HepG2 (cell line): ENCODE data around the gene FUT6. TPM values are rescaled to one million over a fixed set of nuclear protein-coding genes. Genes with fewer than 3 reads are reported as not detected.

Source experiments
- ADNP ChIP-seq: sonication (generic); formaldehyde crosslinking; IDR thresholded peaks from 2 replicates; pipeline ENCODE4 v1.4.0; 2020; ENCODE audit warnings: missing genetic modification reagents
- DMTF1 ChIP-seq: sonication (generic); formaldehyde crosslinking; IDR thresholded peaks from 2 replicates; pipeline ENCODE4 v1.4.0; 2020; ENCODE audit warnings: mild to moderate bottlenecking, missing genetic modification reagents
- FOXA3 ChIP-seq: IDR thresholded peaks from 2 replicates; pipeline ENCODE4 v1.6.1; 2016; ENCODE audit warnings: missing genetic modification reagents, missing compliant biosample characterization
- GABPA ChIP-seq, 2 experiments: IDR thresholded peaks; 2 replicates each; pipeline ENCODE4 v1.6.1; 2011 to 2016; ENCODE audit warnings: low read depth in 2 of 2, low read length in 1 of 2, missing biosample characterization in 1 of 2, missing genetic modification characterization in 1 of 2
- NBN ChIP-seq: fragments of 450-650 bp; conservative IDR thresholded peaks from 2 replicates; pipeline ENCODE4 v1.6.1; 2017
- NCOR1 ChIP-seq: fragments of 200-600 bp; sonication (generic); IDR thresholded peaks from 2 replicates; pipeline ENCODE4 v1.7.0; 2017; ENCODE audit warnings: antibody characterized with exemption, low read length, borderline replicate concordance
- NFIB ChIP-seq: sonication (generic); formaldehyde crosslinking; IDR thresholded peaks from 2 replicates; pipeline ENCODE4 v1.9.0; 2021; ENCODE audit warnings: missing genetic modification reagents, mild to moderate bottlenecking, borderline replicate concordance
- PAF1 ChIP-seq: IDR thresholded peaks from 2 replicates; pipeline ENCODE4 v1.6.1; 2016; ENCODE audit warnings: missing genetic modification reagents, missing compliant biosample characterization
- TOE1 ChIP-seq: sonication (generic); formaldehyde crosslinking; IDR thresholded peaks from 2 replicates; pipeline ENCODE4 v1.4.0; 2020; ENCODE audit warnings: mild to moderate bottlenecking, missing genetic modification reagents
- ZBTB38 ChIP-seq: sonication (generic); formaldehyde crosslinking; IDR thresholded peaks from 2 replicates; pipeline ENCODE4 v1.5.1; 2020; ENCODE audit warnings: mild to moderate bottlenecking, missing genetic modification reagents
- ZBTB39 ChIP-seq: sonication (generic); formaldehyde crosslinking; IDR thresholded peaks from 2 replicates; pipeline ENCODE4 v1.5.0; 2020; ENCODE audit warnings: missing genetic modification reagents
- ZC3H4 ChIP-seq: sonication (generic); formaldehyde crosslinking; IDR thresholded peaks from 2 replicates; pipeline ENCODE4 v1.4.0; 2020; ENCODE audit warnings: missing genetic modification reagents, borderline replicate concordance
- ZHX2 ChIP-seq, 2 experiments: sonication (generic) in 1 of 2; formaldehyde crosslinking in 1 of 2; IDR thresholded peaks; 2 replicates each; pipeline versions ENCODE4 v1.6.1 to v1.9.0; 2014 to 2022; ENCODE audit warnings: antibody characterized with exemption in 1 of 2, borderline replicate concordance in 1 of 2, inconsistent platforms in 1 of 2, low read depth in 1 of 2, missing genetic modification reagents in 1 of 2
- ZMYM2 ChIP-seq: sonication (generic); formaldehyde crosslinking; IDR thresholded peaks from 2 replicates; pipeline ENCODE4 v1.8.0; 2022; ENCODE audit warnings: mild to moderate bottlenecking, missing genetic modification reagents
- ZNF773 ChIP-seq: sonication (generic); formaldehyde crosslinking; IDR thresholded peaks from 2 replicates; pipeline ENCODE4 v1.4.0; 2020; ENCODE audit warnings: missing genetic modification reagents, borderline replicate concordance
- polyA plus RNA-seq, 8 experiments: library from polyadenylated mRNA; depleted of rRNA in 3 of 8; stranded (reverse) in 7 of 8; unstranded in 1 of 8; fragments of >200 nt; fragmentation: Illumina TruSeq in 4 of 8; extraction: Trizol in 4 of 8; gene quantifications; 2 replicates each; pipeline versions ENCODE4 v1.2.1 to v1.2.3, GENCODE V29; 2011 to 2016; ENCODE audit warnings: low read depth in 4 of 8, missing spikeins in 1 of 8, mixed read lengths in 1 of 8; ENCODE audit not compliant: insufficient read depth in 1 of 8
- total RNA-seq, 5 experiments: library from RNA; depleted of rRNA; stranded (reverse); fragments of >200 nt; fragmentation: Illumina TruSeq; extraction: Trizol; gene quantifications; 2 replicates each; pipeline ENCODE4 v1.2.3, GENCODE V29; 2016; ENCODE audit warnings: low read depth in 1 of 5
- TF ChIP-seq, protein P1 (sequence below): sonication (generic); formaldehyde crosslinking; IDR thresholded peaks from 2 replicates; pipeline ENCODE4 v1.5.0; 2020; ENCODE audit warnings: missing genetic modification reagents

FUT6 gene
- total and polyA plus RNA-seq, 2 of the 13 experiments (the other 11 are each of a cell fraction or from before 2014, with no cell fraction given): 8.2 to 27.7 TPM

GRCh38 chr19:5826531-5827341, 12.8 kb downstream of the FUT6 start (continued):
- TF ChIP-seq, protein P1, sequence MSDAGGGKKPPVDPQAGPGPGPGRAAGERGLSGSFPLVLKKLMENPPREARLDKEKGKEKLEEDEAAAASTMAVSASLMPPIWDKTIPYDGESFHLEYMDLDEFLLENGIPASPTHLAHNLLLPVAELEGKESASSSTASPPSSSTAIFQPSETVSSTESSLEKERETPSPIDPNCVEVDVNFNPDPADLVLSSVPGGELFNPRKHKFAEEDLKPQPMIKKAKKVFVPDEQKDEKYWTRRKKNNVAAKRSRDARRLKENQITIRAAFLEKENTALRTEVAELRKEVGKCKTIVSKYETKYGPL: no peak
- TF ChIP-seq GABPA (IDR thresholded peaks at IDR 0.05; ENCODE audit: low read depth, low read length) (no peak), GABPA (CRISPR knock-in tag; IDR thresholded peaks at IDR 0.05; ENCODE audit: low read depth) (peak; percentile 45; the same call in 1 of the 2 replicates), DMTF1 (CRISPR knock-in tag) (no peak), ZC3H4 (no peak), ZNF773 (CRISPR knock-in tag) (no peak), FOXA3 (CRISPR knock-in tag) (peak; percentile 32), ADNP (CRISPR knock-in tag) (0 out of 2 replicates have a peak, but pooled peaks have one; percentile 15), ZBTB38 (CRISPR knock-in tag) (peak; percentile 48; the same call in 1 of the 2 replicates), TOE1 (CRISPR knock-in tag) (no peak), NCOR1 (no peak), PAF1 (CRISPR knock-in tag) (peak; percentile 70), NBN (no peak), ZBTB39 (CRISPR knock-in tag) (peak; percentile 73; the same call in 1 of the 2 replicates), ZMYM2 (peak; percentile 20; the same call in 1 of the 2 replicates), ZHX2 (IDR thresholded peaks at IDR 0.05; ENCODE audit: low read depth) (0 out of 2 replicates have a peak, but pooled peaks have one; percentile 8), ZHX2 (CRISPR knock-in tag; IDR thresholded peaks at IDR 0.05; ENCODE audit: borderline replicate concordance) (no peak), NFIB (no peak)
